Measurements from ENCODE around the gene UNC13B. TPM values are rescaled to one million over a fixed set of nuclear protein-coding genes. Genes with fewer than 3 reads are reported as not detected.

Gene UNC13B
- total RNA-seq, 1 experiment from 2014 or later = 19.7 TPM

DNA sequence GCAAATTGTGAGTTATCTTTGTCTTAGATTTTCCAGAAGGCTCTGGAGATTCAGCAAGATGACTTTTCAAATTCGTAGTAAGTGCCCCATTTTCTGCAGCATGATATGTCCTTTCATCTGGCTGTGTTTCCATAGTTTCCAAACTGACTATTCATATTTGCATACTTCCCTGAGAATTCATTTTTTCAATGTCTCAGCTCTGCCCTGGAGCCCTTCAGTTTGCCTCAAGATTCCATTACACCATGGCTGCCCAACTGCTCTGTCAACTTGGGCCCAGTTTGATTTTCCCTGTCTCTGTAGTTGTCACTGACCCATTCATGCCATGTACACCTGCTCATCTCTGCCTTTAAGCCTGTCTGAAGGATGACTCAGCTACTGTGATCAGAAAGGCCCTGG is 233.9 kb downstream of the UNC13B start:
- no peaks in the 10 kb centered on the region for H3K4me1 ChIP-seq
- H3K4me3 ChIP-seq (ENCODE audit: low read depth, low read length) = no peak overlapping the region
- intact Hi-C loops (cut with micrococcal nuclease; ENCODE audit: unreplicated experiment) = no loop called here
- POLR2A ChIA-PET = no interaction called here
- H3K27me3 ChIP-seq (replicated peaks; ENCODE audit: control insufficient read depth, insufficient read depth, low read length) = no peaks in the 10 kb centered on the region
- Mint-ChIP-seq H3K4me1 (ENCODE audit: low read depth, unreplicated experiment) (no peaks in the 10 kb centered on the region), H3K9me3 (ENCODE audit: unreplicated experiment) (no peaks in the 10 kb centered on the region), H3K4me3 (ENCODE audit: unreplicated experiment) (no peak overlapping the region), H3K36me3 (ENCODE audit: insufficient read depth, unreplicated experiment) (peaks cover 4% of the 10 kb centered on the region), H3K27ac (ENCODE audit: unreplicated experiment) (no peak overlapping the region), H3K27me3 (ENCODE audit: insufficient read depth, unreplicated experiment) (no peaks in the 10 kb centered on the region)
- TF ChIP-seq, protein P1, sequence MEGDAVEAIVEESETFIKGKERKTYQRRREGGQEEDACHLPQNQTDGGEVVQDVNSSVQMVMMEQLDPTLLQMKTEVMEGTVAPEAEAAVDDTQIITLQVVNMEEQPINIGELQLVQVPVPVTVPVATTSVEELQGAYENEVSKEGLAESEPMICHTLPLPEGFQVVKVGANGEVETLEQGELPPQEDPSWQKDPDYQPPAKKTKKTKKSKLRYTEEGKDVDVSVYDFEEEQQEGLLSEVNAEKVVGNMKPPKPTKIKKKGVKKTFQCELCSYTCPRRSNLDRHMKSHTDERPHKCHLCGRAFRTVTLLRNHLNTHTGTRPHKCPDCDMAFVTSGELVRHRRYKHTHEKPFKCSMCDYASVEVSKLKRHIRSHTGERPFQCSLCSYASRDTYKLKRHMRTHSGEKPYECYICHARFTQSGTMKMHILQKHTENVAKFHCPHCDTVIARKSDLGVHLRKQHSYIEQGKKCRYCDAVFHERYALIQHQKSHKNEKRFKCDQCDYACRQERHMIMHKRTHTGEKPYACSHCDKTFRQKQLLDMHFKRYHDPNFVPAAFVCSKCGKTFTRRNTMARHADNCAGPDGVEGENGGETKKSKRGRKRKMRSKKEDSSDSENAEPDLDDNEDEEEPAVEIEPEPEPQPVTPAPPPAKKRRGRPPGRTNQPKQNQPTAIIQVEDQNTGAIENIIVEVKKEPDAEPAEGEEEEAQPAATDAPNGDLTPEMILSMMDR (IDR thresholded peaks at IDR 0.05; ENCODE audit: insufficient read depth in 1 of 2, low read depth in 1 of 2, low read length in 1 of 2, severe bottlenecking in 1 of 2, unreplicated experiment in 1 of 2) = no peak
- CTCF ChIA-PET = no interaction called here
- BruUV-seq (replicated peaks) = no TSS peak
- H3K9me3 ChIP-seq = no peaks in the 10 kb centered on the region
- H3K36me3 ChIP-seq (ENCODE audit: control insufficient read depth, insufficient read depth, low read length) = no peaks in the 10 kb centered on the region; the same call in 1 of the 2 replicates
- DNase-seq = no peak

- no TSS peak for BruUV-seq (replicated peaks)
- H3K4me1 ChIP-seq = no peaks in the 10 kb centered on the region
- Mint-ChIP-seq H3K4me3 (ENCODE audit: unreplicated experiment) (no peak overlapping the region), H3K27me3 (ENCODE audit: insufficient read depth, unreplicated experiment) (no peaks in the 10 kb centered on the region), H3K36me3 (ENCODE audit: insufficient read depth, unreplicated experiment) (peaks cover 4% of the 10 kb centered on the region), H3K9me3 (ENCODE audit: unreplicated experiment) (no peaks in the 10 kb centered on the region), H3K4me1 (ENCODE audit: low read depth, unreplicated experiment) (no peaks in the 10 kb centered on the region), H3K27ac (ENCODE audit: unreplicated experiment) (no peak overlapping the region)
- TF ChIP-seq, protein P1 (IDR thresholded peaks at IDR 0.05; ENCODE audit: insufficient read depth in 1 of 2, low read depth in 1 of 2, low read length in 1 of 2, severe bottlenecking in 1 of 2, unreplicated experiment in 1 of 2) = no peak
- H3K4me3 ChIP-seq (ENCODE audit: low read depth, low read length) = no peak overlapping the region
- ChIA-PET CTCF (no interaction called here), POLR2A (no interaction called here)
- H3K27me3 ChIP-seq (replicated peaks; ENCODE audit: control insufficient read depth, insufficient read depth, low read length) = no peaks in the 10 kb centered on the region
- no peaks in the 10 kb centered on the region for H3K9me3 ChIP-seq
- no peak for DNase-seq
- H3K36me3 ChIP-seq (ENCODE audit: control insufficient read depth, insufficient read depth, low read length) = no peaks in the 10 kb centered on the region; the same call in 1 of the 2 replicates
- intact Hi-C loops (cut with micrococcal nuclease; ENCODE audit: unreplicated experiment) = no loop called here
These were observed 234.9 kb downstream of the UNC13B start for GRCh38 chr9:35396560-35397215.

GRCh38 chr9:35397216-35397698 is 235.4 kb downstream of the UNC13B start:
- TF ChIP-seq, protein P1 (IDR thresholded peaks at IDR 0.05; ENCODE audit: insufficient read depth in 1 of 2, low read depth in 1 of 2, low read length in 1 of 2, severe bottlenecking in 1 of 2, unreplicated experiment in 1 of 2) = no peak
- Mint-ChIP-seq H3K4me3 (ENCODE audit: unreplicated experiment) (no peak overlapping the region), H3K9me3 (ENCODE audit: unreplicated experiment) (no peaks in the 10 kb centered on the region), H3K36me3 (ENCODE audit: insufficient read depth, unreplicated experiment) (peaks cover 2% of the 10 kb centered on the region), H3K27me3 (ENCODE audit: insufficient read depth, unreplicated experiment) (no peaks in the 10 kb centered on the region), H3K4me1 (ENCODE audit: low read depth, unreplicated experiment) (no peaks in the 10 kb centered on the region), H3K27ac (ENCODE audit: unreplicated experiment) (no peak overlapping the region)
- intact Hi-C loops (cut with micrococcal nuclease; ENCODE audit: unreplicated experiment) = no loop called here
- no peaks in the 10 kb centered on the region for H3K27me3 ChIP-seq (replicated peaks; ENCODE audit: control insufficient read depth, insufficient read depth, low read length)
- POLR2A ChIA-PET = no interaction called here
- H3K36me3 ChIP-seq (ENCODE audit: control insufficient read depth, insufficient read depth, low read length) = no peaks in the 10 kb centered on the region; the same call in 1 of the 2 replicates
- no peaks in the 10 kb centered on the region for H3K9me3 ChIP-seq
- CTCF ChIA-PET = no interaction called here
- H3K4me3 ChIP-seq (ENCODE audit: low read depth, low read length) = no peak overlapping the region
- no peaks in the 10 kb centered on the region for H3K4me1 ChIP-seq
- no peak for DNase-seq
- BruUV-seq (replicated peaks) = no TSS peak

Data from Caco-2 (cell line).